HPDE6-E6E7 (cell line): Measurements from ENCODE around the gene TMEM31.
"Not testable (repeated sequence)": the region's sequence is repeated elsewhere in the genome, so short reads cannot be mapped to it uniquely, and the experiment has no call there.

ENCODE experiments used
- DNase-seq: peaks from one replicate; pipeline ENCODE4 v3.0.0; 2011; ENCODE audit warnings: missing footprints; ENCODE audit errors: extremely low spot score

TMEM31 gene

DNA sequence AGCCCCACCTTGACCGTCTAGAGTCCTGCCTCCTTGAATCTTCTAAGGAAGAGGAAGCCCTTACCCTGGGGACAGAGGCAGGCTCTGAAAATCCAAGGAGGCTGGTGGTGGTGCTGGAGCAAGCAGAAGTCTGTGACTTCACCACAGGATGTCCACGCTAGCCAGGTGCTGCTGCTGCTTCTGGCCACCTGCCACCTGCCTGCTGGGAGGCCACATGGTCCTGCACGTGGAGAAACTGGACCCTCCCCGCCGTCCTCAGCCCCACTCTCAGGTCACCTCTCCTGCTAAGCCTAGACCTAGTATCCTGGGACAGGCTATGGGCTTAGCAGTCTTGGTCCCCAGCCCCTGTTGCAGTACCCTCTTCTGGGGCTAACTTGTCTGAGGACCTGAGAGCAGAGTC lies 15.8 kb downstream of the TMEM31 start:
- DNase-seq: no peak

GRCh38 chrX:103727115-103727514 lies 16.4 kb downstream of the TMEM31 start:
- no peak for DNase-seq

GRCh38 chrX:103729015-103729414 lies 18.3 kb downstream of the TMEM31 start:
- DNase-seq: no peak

- no peak for DNase-seq
These were observed 19.6 kb downstream of the TMEM31 start for GRCh38 chrX:103730147-103730795.

- no peak for DNase-seq
These were observed 20.2 kb downstream of the TMEM31 start for GRCh38 chrX:103730796-103731493.

DNA sequence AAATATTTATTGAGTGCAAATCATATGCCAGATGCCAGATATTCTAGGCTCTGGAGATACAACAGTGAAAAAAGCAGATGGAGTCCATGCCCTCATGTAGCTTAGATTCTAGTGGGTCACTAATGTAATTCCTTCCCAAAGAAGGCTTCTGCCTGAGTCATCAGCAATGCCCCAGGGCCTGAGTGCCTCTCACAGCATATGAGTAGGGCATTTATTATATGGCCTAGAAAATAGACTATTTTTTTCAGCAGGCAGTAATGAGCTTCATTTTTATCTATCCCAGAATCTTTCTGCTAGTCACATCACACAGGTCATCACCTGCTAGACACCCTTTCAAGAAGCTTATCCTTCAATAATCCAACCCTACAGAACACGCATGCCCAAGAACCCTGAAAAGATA lies 22.3 kb downstream of the TMEM31 start:
- DNase-seq: no peak

- DNase-seq: no peak
These were observed 23.5 kb downstream of the TMEM31 start for GRCh38 chrX:103734125-103734760.

DNA sequence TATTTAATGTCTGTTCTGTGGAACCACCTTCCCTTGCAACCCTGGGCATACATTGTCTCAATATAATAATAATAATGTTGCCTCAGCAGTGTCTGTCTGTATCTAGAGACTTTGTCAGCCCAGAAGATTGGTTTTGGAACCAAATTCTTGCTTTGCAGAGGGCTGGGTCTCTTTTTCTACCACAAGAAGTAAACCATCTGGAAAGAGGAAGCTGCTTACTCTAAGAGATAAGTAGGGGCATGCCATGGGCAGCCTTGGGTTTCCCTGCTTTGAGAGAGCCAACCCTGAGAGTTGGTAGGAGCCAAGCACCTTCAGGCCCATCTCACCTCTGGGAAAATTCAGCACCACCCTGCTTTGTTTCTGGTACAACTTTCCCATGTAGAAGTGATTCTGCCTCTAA lies 27.0 kb downstream of the TMEM31 start:
- DNase-seq: no peak

GRCh38 chrX:103739421-103739820 lies 28.7 kb downstream of the TMEM31 start:
- no peak for DNase-seq

DNA sequence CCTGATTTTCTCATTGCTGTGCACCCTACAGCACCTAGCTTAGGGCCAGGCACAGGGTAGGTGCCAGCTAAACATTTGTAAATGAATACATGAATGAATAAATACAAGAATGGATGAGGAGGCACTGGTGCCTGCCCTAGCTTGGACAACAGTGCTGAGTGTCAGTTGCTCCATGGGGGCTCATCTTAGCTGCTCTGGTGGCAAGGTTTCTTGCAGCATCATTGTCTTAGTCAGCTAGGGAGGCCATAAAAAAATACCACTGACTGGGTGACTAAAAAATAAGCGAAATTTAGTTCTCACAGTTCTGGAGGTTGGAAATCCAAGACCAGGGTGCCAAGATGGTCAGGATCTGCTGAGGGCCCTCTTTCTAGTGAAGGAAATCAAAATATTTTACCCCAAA lies 31.2 kb downstream of the TMEM31 start:
- DNase-seq: no peak

GRCh38 chrX:103742339-103742738 lies 31.6 kb downstream of the TMEM31 start:
- no peak for DNase-seq

GRCh38 chrX:103747163-103747562 lies 36.5 kb downstream of the TMEM31 start:
- no peak for DNase-seq

- DNase-seq: no peak
These were observed 43.7 kb downstream of the TMEM31 start for GRCh38 chrX:103754401-103754800.

- DNase-seq: no peak
These were observed 46.0 kb downstream of the TMEM31 start for GRCh38 chrX:103756736-103757135.

GRCh38 chrX:103758555-103758954 lies 47.8 kb downstream of the TMEM31 start:
- DNase-seq: no peak

GRCh38 chrX:103763541-103763940 lies 52.8 kb downstream of the TMEM31 start:
- DNase-seq: not testable (repeated sequence)
